ENCODE data around the gene DYRK4. TPM values are rescaled to one million over a fixed set of nuclear protein-coding genes. Genes with fewer than 3 reads are reported as not detected.

DYRK4 gene
- total and polyA plus RNA-seq, 2 of the 13 experiments (the other 11 are each of a cell fraction or from before 2014, with no cell fraction given): 29.4 to 40.2 TPM

GRCh38 chr12:4563336-4563735 lies 1.3 kb downstream of the DYRK4 start (continued):
- TF ChIP-seq PREB (CRISPR knock-in tag; IDR thresholded peaks at IDR 0.05): no peak

- WGBS (ENCODE audit: low lambda C conversion rate): 51% methylated on average over 5 of the region's 5 CpGs
- no TSS peak for BruUV-seq (replicated peaks)
- H3K27me3 ChIP-seq (ENCODE audit: control insufficient read depth in 1 of 2, insufficient read depth in 2 of 2, low read length in 2 of 2): no peaks in the 10 kb centered on the region
- no peaks in the 10 kb centered on the region for H3K36me3 ChIP-seq (replicated peaks in 1 of 2; ENCODE audit: control insufficient read depth in 1 of 2, insufficient read depth in 2 of 2, low read length in 2 of 2)
- intact Hi-C loops (cut with micrococcal nuclease; ENCODE audit: unreplicated experiment) (no loop called here), in situ Hi-C loops (cut with HindIII; ENCODE audit: extremely low pct_ligation_motif_present, low pct_unique_long_range_greater_than_20kb) (no loop called here)
- no peaks in the 10 kb centered on the region for H3K9me3 ChIP-seq (ENCODE audit: low read length)
- no peak for DNase-seq (ENCODE audit: low spot score)
- H3K4me2 ChIP-seq (ENCODE audit: low read depth, low read length): no peak overlapping the region
- FAIRE-seq: no peak
- H3K9ac ChIP-seq (ENCODE audit: insufficient read depth, low read depth, low read length): no peak overlapping the region
- no peak overlapping the region for H3K4me3 ChIP-seq (replicated peaks in 1 of 3; ENCODE audit: insufficient read depth in 1 of 3, low read depth in 2 of 3, low read length in 3 of 3)
- ChIA-PET POLR2A (no interaction called here), CTCF (ENCODE audit: low intra/inter-chr PET ratio, low total read pairs) (no interaction called here)
- ATAC-seq: no peak
- H4K20me1 ChIP-seq (ENCODE audit: insufficient read depth, low read length): no peaks in the 10 kb centered on the region
- no peak overlapping the region for H3K27ac ChIP-seq (ENCODE audit: extremely low read length, insufficient read depth, low read length)
- H3K79me2 ChIP-seq (ENCODE audit: insufficient read depth, low read length): no peaks in the 10 kb centered on the region
- peaks cover 13% of the 10 kb centered on the region for H3K4me1 ChIP-seq (ENCODE audit: insufficient read depth, low read length)
- H2AFZ ChIP-seq (ENCODE audit: low read length): no peak overlapping the region
- TF ChIP-seq TEF (CRISPR knock-in tag; IDR thresholded peaks at IDR 0.05) (no peak), BCL6 (CRISPR knock-in tag; IDR thresholded peaks at IDR 0.05) (no peak), ZNF256 (CRISPR knock-in tag; conservative IDR thresholded peaks at IDR 0.05) (no peak), DZIP1 (CRISPR knock-in tag; IDR thresholded peaks at IDR 0.05) (no peak), GABPA (IDR thresholded peaks at IDR 0.05; ENCODE audit: low read depth, low read length) (no peak), GABPA (CRISPR knock-in tag; IDR thresholded peaks at IDR 0.05; ENCODE audit: low read depth) (no peak), ZBTB10 (CRISPR knock-in tag; IDR thresholded peaks at IDR 0.05; ENCODE audit: borderline replicate concordance) (no peak), ZNF101 (CRISPR knock-in tag; IDR thresholded peaks at IDR 0.05; ENCODE audit: borderline replicate concordance, low read depth) (no peak), ZNF343 (CRISPR knock-in tag; IDR thresholded peaks at IDR 0.05) (no peak), ZNF556 (CRISPR knock-in tag; IDR thresholded peaks at IDR 0.05; ENCODE audit: borderline replicate concordance) (no peak), CREB1 (IDR thresholded peaks at IDR 0.05) (no peak), CREB1 (CRISPR knock-in tag; IDR thresholded peaks at IDR 0.05) (no peak), LRRFIP1 (CRISPR knock-in tag; conservative IDR thresholded peaks at IDR 0.05) (no peak), STAT5B (CRISPR knock-in tag; IDR thresholded peaks at IDR 0.05) (no peak)
Observed at GRCh38 chr12:4564818-4565217, 2.8 kb downstream of the DYRK4 start.
